Stimulated activated CD8-positive, alpha-beta memory T cell treated with anti-CD3 and anti-CD28 coated beads, Interleukin-7, amount 100 ng/mL, for 24 hours (primary cell): ENCODE measurements around the gene MCRIP1.

Source experiments
- DNase-seq: peaks from one replicate; pipeline ENCODE4 v3.0.0-alpha.2; 2020; ENCODE audit warnings: low read depth

MCRIP1 gene

GRCh38 chr17:81833160-81833920 lies at the start of gene MCRIP1:
MCRIP1 (minus strand) TSS chr17:81833291; CDS start chr17:81824506, 8,785 bp downstream.
- DNase-seq, result peak; percentile 86

GRCh38 chr17:81879121-81879520 lies 46.0 kb upstream of the MCRIP1 start:
- no peak for DNase-seq

GRCh38 chr17:81878294-81878693 lies 45.2 kb upstream of the MCRIP1 start:
- no peak for DNase-seq

GRCh38 chr17:81877569-81877968 lies 44.5 kb upstream of the MCRIP1 start:
- DNase-seq, result no peak

- peak; percentile 93 for DNase-seq
Observed at GRCh38 chr17:81871387-81872230, 38.5 kb upstream of the MCRIP1 start.

- DNase-seq, result no peak
Observed at GRCh38 chr17:81870981-81871386, 37.9 kb upstream of the MCRIP1 start, which contains the start of gene ARHGDIA. ARHGDIA (minus strand) TSS chr17:81871337; CDS start chr17:81869930, 1,407 bp downstream.

- DNase-seq, result no peak
Observed at GRCh38 chr17:81870131-81870980, 37.3 kb upstream of the MCRIP1 start.

- no peak for DNase-seq
Observed at GRCh38 chr17:81869221-81870130, 36.4 kb upstream of the MCRIP1 start.

- no peak for DNase-seq
Observed at GRCh38 chr17:81868674-81869220, 35.7 kb upstream of the MCRIP1 start.

GRCh38 chr17:81867991-81868673 lies 35.0 kb upstream of the MCRIP1 start:
- DNase-seq, result no peak

GRCh38 chr17:81867170-81867990 lies 34.3 kb upstream of the MCRIP1 start:
- no peak for DNase-seq

GRCh38 chr17:81866440-81867169 lies 33.5 kb upstream of the MCRIP1 start:
- no peak for DNase-seq

- DNase-seq, result no peak
Observed at GRCh38 chr17:81865733-81866439, 32.8 kb upstream of the MCRIP1 start.

GRCh38 chr17:81865358-81865732 lies 32.3 kb upstream of the MCRIP1 start:
- no peak for DNase-seq

- no peak for DNase-seq
Observed at GRCh38 chr17:81863833-81864768, 31.0 kb upstream of the MCRIP1 start.

- DNase-seq, result no peak
Observed at GRCh38 chr17:81863123-81863675, 30.1 kb upstream of the MCRIP1 start.
